Measurements from ENCODE around the gene KRT80.
A peak's percentile ranks its signal among the peaks of the same experiment; 100 is the strongest.

KRT80 gene

GRCh38 chr12:52151153-52151836, 40.5 kb downstream of the KRT80 start:
- no peak for DNase-seq

- no peak for DNase-seq
Observed at GRCh38 chr12:52149651-52150241, 42.1 kb downstream of the KRT80 start.

- no peak for DNase-seq
Observed at GRCh38 chr12:52149182-52149641, 42.6 kb downstream of the KRT80 start.

- peak; percentile 50 for DNase-seq
Observed at GRCh38 chr12:52148464-52149181, 43.2 kb downstream of the KRT80 start.

- DNase-seq: no peak
Observed at GRCh38 chr12:52147964-52148463, 43.8 kb downstream of the KRT80 start.

- peak; percentile 90 for DNase-seq
Observed at GRCh38 chr12:52147367-52147963, 44.3 kb downstream of the KRT80 start.

GRCh38 chr12:52146822-52147366, 44.9 kb downstream of the KRT80 start:
- no peak for DNase-seq

- no peak for DNase-seq
Observed at GRCh38 chr12:52146089-52146821, 45.6 kb downstream of the KRT80 start.

GRCh38 chr12:52145228-52146088, 46.4 kb downstream of the KRT80 start:
- DNase-seq: no peak

GRCh38 chr12:52144512-52145227, 47.1 kb downstream of the KRT80 start:
- DNase-seq: no peak

- no peak for DNase-seq
Observed at GRCh38 chr12:52142431-52142830, 49.4 kb downstream of the KRT80 start.

- DNase-seq: no peak
Observed at GRCh38 chr12:52141875-52142274, 49.9 kb downstream of the KRT80 start.

- DNase-seq: no peak
Observed at GRCh38 chr12:52141306-52141705, 50.5 kb downstream of the KRT80 start.

- peak; percentile 43 for DNase-seq
Observed at GRCh38 chr12:52139579-52140062, 52.2 kb downstream of the KRT80 start.

- DNase-seq: no peak
Observed at GRCh38 chr12:52139147-52139546, 52.7 kb downstream of the KRT80 start.

- DNase-seq: no peak
Observed at GRCh38 chr12:52137746-52138145, 54.1 kb downstream of the KRT80 start.

- DNase-seq: no peak
Observed at GRCh38 chr12:52132754-52133161, 59.1 kb downstream of the KRT80 start.

- no peak for DNase-seq
Observed at GRCh38 chr12:52130711-52131110, 61.1 kb downstream of the KRT80 start.

- no peak for DNase-seq
Observed at GRCh38 chr12:52127683-52128450, 63.9 kb downstream of the KRT80 start.
